ENCODE data around the gene USF3. TPM values are rescaled to one million over a fixed set of nuclear protein-coding genes. Genes with fewer than 3 reads are reported as not detected.

The USF3 gene
- total RNA-seq, 1 experiment from 2014 or later = 13.5 TPM

DNA sequence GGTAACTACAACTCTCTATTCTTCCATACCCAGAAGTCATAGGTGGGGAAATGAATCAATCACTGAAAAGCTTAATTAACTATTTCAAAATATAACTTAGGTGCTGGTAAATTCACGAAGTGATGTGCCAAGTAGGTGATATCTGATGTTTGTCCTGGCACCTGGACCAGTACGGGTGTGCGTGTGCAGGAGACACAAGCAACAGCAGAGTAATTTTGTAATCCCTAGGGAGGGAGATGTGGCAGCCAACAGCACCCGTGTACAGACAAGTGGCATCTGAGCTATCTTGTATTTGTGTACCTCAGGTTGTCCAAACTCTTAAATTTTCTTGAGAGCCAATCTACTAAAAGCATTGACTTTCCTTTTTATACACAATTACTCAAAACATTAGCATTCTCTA is 22.8 kb downstream of the USF3 start:
- ATAC-seq = no peak
- H2AFZ ChIP-seq (ENCODE audit: low read depth, low read length, poor library complexity, severe bottlenecking) = no peak overlapping the region
- ChIA-PET CTCF (no interaction called here), RAD21 (ENCODE audit: low non-redundant PET in 1 of 2, low total read pairs in 2 of 2, uncharacterized antibody in 2 of 2, unreplicated experiment in 2 of 2) (no interaction called here), POLR2A (no interaction called here)
- H3K9ac ChIP-seq (ENCODE audit: low read length) = no peak overlapping the region
- no peak for DNase-seq (ENCODE audit: low read depth, low spot score)
- no peaks in the 10 kb centered on the region for H3K9me3 ChIP-seq (ENCODE audit: control insufficient read depth in 1 of 2, insufficient read depth in 1 of 2, low read depth in 1 of 2, low read length in 2 of 2)
- no peaks in the 10 kb centered on the region for H3K36me3 ChIP-seq (ENCODE audit: control insufficient read depth in 1 of 2, insufficient read depth in 2 of 2, low read length in 2 of 2)
- no peak overlapping the region for H3K27ac ChIP-seq (ENCODE audit: low read depth, low read length)
- no peaks in the 10 kb centered on the region for H3K27me3 ChIP-seq (ENCODE audit: insufficient read depth, low read length)
- no peak overlapping the region for H3K4me3 ChIP-seq (replicated peaks in 1 of 2; ENCODE audit: low read depth in 1 of 2, low read length in 2 of 2)
- no peaks in the 10 kb centered on the region for H4K20me1 ChIP-seq (ENCODE audit: insufficient read depth)
- H3K79me2 ChIP-seq (ENCODE audit: insufficient read depth, low read length) = no peaks in the 10 kb centered on the region
- H3K4me2 ChIP-seq (ENCODE audit: low read length) = no peak overlapping the region
- H3K4me1 ChIP-seq (ENCODE audit: control insufficient read depth in 1 of 2, insufficient read depth in 2 of 2, low read length in 2 of 2) = no peaks in the 10 kb centered on the region
- H3K9me2 ChIP-seq (ENCODE audit: insufficient read depth) = no peaks in the 10 kb centered on the region
- intact Hi-C loops (cut with micrococcal nuclease) = no loop called here
- TF ChIP-seq JUND (IDR thresholded peaks at IDR 0.05) = no peak
- no peak for TF ChIP-seq SIN3A (IDR thresholded peaks at IDR 0.05; ENCODE audit: low read depth)
- no peak for TF ChIP-seq POLR2A (IDR thresholded peaks at IDR 0.05; ENCODE audit: borderline replicate concordance, extremely low read depth, insufficient read depth, insufficient read length)
- TF ChIP-seq EZH2 (IDR thresholded peaks at IDR 0.05) = no peak
- no peak for TF ChIP-seq ZNF274 (IDR thresholded peaks at IDR 0.05; ENCODE audit: low read depth, low read length)
- no peak for TF ChIP-seq ELF1 (IDR thresholded peaks at IDR 0.05; ENCODE audit: borderline replicate concordance, low read depth)
- no peak for TF ChIP-seq SP1 (IDR thresholded peaks at IDR 0.05; ENCODE audit: low read depth)
- no peak for TF ChIP-seq ZFX (IDR thresholded peaks at IDR 0.05)
- TF ChIP-seq EZH2phosphoT487 (IDR thresholded peaks at IDR 0.05; ENCODE audit: borderline replicate concordance) = no peak
- TF ChIP-seq CEBPB (IDR thresholded peaks at IDR 0.05; ENCODE audit: low read depth) = no peak
- TF ChIP-seq, protein P1, sequence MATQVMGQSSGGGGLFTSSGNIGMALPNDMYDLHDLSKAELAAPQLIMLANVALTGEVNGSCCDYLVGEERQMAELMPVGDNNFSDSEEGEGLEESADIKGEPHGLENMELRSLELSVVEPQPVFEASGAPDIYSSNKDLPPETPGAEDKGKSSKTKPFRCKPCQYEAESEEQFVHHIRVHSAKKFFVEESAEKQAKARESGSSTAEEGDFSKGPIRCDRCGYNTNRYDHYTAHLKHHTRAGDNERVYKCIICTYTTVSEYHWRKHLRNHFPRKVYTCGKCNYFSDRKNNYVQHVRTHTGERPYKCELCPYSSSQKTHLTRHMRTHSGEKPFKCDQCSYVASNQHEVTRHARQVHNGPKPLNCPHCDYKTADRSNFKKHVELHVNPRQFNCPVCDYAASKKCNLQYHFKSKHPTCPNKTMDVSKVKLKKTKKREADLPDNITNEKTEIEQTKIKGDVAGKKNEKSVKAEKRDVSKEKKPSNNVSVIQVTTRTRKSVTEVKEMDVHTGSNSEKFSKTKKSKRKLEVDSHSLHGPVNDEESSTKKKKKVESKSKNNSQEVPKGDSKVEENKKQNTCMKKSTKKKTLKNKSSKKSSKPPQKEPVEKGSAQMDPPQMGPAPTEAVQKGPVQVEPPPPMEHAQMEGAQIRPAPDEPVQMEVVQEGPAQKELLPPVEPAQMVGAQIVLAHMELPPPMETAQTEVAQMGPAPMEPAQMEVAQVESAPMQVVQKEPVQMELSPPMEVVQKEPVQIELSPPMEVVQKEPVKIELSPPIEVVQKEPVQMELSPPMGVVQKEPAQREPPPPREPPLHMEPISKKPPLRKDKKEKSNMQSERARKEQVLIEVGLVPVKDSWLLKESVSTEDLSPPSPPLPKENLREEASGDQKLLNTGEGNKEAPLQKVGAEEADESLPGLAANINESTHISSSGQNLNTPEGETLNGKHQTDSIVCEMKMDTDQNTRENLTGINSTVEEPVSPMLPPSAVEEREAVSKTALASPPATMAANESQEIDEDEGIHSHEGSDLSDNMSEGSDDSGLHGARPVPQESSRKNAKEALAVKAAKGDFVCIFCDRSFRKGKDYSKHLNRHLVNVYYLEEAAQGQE (IDR thresholded peaks at IDR 0.05; ENCODE audit: low read depth) = no peak
- TF ChIP-seq, protein P2, sequence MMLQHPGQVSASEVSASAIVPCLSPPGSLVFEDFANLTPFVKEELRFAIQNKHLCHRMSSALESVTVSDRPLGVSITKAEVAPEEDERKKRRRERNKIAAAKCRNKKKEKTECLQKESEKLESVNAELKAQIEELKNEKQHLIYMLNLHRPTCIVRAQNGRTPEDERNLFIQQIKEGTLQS (IDR thresholded peaks at IDR 0.05) = no peak
- no peak for TF ChIP-seq YY1 (IDR thresholded peaks at IDR 0.05; ENCODE audit: extremely low read depth, insufficient replicate concordance, low read depth, low read length)
- BruUV-seq (replicated peaks) = no TSS peak
